Inflammatory macrophage treated with lipopolysaccharide for 4 hours (primary cell): ENCODE data around the gene C9orf85.
A peak's percentile ranks its signal among the peaks of the same experiment; 100 is the strongest.
"Not testable (repeated sequence)": the region's sequence is repeated elsewhere in the genome, so short reads cannot be mapped to it uniquely, and the experiment has no call there.

Experiments
- DNase-seq: peaks from one replicate; pipeline ENCODE4 v3.0.0-alpha.2; 2020

The C9orf85 gene, protein sequence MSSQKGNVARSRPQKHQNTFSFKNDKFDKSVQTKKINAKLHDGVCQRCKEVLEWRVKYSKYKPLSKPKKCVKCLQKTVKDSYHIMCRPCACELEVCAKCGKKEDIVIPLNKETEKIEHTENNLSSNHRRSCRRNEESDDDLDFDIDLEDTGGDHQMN

DNA sequence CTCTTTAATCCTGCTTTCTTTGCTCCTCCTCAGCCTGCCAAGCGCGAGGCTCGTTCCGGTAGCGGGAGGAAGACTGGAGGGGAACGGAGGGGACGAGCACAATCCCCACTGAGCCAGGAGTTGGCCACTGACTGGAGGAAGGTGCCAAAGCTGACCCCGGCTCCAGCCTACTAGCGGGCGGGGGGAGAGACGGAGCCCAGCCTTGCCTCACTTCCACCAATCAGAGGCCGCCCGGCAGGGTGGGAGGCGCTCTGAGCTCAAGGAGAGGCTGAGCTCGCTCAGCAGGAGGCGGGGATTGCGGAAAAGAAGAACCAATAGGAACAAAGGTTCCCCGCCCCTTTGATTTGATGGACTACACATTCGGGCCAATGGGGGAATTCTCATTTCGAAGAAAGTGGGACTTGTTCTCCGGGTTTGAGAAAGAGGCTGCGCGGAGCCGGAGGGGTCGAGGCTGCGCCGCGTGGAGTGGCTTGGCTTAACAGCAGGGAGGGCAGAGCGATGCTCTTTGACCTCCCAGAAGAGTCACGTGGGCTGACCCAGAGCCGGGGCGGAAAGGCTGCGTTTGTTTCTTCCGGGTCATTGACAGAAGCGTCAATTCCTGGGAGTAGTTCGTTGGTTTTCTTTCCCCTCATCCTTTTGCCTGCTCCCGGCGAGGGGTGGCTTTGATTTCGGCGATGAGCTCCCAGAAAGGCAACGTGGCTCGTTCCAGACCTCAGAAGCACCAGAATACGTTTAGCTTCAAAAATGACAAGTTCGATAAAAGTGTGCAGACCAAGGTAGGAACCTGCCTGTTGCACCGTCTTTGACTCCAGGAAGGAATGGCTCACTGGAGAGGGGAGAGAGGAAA, at the start of gene C9orf85, which contains the start of gene ABHD17B:
Gene C9orf85, plus strand, starts transcription at position 579 of the 847 bp plus-strand sequence. Its CDS starts 96 bp downstream, at position 675.
Gene ABHD17B, minus strand, starts transcription at position 133 of the 847 bp plus-strand sequence. CDS start 36,113 bp downstream, outside the sequence.
- DNase-seq, result peak; percentile 100

DNA sequence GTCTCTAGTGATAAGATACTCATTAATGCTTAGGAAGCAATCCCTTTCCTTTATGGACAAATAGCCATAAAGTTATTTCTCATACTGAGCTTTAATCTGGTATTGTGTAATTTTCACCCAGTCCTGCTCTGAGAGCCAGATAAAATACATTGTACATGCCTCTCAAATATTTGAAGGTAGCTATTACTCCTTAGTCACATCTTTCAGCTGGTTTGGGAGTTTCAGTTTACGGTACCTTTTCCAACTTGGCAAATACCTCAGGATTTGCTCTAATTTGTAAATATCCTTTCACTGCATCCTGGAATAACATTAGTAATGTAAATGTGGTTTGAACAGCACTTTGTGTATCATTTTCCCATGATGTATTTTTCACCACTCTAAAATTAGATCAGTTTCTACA, 47.8 kb upstream of the C9orf85 start:
- DNase-seq, result no peak

DNA sequence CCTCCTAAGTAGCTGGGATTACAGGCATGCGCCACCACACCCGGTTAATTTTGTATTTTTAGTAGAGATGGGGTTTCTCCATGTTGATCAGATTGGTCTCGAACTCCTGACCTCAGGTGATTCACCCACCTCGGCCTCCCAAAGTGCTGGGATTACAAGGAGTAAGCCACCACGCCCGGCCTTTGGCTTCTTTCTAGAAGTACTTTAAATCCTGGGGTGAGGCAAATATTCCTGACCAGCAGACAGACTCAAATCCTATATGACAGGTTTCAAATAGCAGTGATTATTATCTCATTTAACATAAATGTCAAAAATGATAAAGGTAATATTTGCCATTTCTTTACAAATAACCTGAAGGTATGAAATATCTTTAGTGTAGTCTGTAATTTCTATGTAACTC, 36.1 kb upstream of the C9orf85 start:
- no peak for DNase-seq

DNA sequence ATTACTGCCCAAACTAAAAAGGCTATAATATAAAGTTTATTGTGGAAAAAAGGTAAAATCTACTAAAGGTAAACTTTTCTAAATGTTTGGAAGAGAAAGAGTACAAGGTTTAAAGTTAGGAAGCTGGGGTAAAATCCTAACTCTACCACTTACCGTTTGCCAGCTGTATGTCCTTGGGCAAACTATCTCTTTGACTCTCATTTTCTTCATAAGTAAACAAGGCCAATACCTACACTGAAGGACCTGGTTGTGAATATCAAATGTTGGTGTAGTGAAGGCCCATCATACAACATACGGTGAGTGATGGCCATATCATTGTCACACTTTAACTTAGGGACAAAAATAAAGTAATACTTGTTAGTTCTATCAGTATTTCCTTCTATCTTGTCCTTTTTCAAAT, 35.3 kb upstream of the C9orf85 start:
- no peak for DNase-seq

DNA sequence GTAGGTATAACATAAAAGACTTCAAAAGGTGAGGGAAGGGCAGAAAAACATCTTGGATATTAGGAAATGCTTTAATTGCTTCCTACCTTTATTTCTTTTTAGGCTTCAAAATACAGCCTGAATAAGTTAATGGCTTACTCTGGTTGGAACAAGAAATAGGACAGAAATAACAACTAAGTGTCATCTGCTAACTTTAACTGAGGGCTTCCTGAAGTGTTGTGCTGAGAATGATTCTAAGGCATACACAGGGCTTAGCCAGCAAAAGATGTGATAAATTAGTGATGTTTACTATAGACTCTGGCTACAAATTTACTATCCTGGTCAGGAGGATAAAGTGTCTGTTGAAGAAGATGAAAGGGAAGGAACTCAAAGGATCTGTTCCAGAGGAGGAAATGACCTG, 34.6 kb upstream of the C9orf85 start:
- DNase-seq, result no peak

DNA sequence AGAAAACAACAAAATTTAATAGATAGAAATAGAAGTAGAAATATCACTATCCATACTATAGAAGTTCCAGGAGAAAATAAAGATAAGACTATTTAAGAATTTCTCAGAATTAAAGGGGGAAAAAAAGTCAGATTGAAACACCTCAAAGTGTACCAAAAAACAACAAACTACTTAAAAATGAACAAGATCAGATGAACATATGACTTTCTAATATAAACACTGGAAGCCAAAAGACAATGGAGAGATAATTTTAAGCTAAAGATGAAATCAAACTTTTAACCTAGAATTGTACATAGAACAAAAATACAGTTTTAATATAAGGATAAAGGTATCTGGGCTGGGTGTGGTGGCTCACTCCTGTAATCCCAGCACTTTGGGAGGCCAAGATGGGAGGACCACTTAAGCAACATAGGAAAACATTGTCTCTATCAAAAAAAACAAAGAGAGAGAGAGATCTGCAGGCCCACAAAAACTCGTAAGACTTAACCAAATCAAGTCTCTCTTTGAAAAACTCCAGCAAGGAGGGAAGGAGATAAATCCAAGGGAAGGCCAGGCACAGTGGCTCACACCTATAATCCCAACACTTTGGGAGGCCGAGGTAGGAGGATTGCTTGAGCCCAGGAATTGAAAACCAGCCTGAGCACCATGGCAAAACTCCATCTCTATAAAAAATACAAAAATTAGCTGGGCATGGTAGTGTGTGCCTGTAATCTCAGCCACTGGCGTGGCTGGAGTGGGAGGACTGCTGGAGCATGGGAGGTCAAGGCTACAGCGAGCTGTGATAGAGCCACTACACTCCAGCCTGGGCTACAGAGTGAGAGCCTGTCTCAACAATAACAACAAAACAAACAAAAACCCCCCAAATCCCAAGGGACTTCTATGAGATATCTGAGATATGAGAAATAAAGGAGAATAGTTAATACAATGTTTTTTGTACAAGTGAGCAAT, 32.8 kb upstream of the C9orf85 start:
- no peak for DNase-seq

DNA sequence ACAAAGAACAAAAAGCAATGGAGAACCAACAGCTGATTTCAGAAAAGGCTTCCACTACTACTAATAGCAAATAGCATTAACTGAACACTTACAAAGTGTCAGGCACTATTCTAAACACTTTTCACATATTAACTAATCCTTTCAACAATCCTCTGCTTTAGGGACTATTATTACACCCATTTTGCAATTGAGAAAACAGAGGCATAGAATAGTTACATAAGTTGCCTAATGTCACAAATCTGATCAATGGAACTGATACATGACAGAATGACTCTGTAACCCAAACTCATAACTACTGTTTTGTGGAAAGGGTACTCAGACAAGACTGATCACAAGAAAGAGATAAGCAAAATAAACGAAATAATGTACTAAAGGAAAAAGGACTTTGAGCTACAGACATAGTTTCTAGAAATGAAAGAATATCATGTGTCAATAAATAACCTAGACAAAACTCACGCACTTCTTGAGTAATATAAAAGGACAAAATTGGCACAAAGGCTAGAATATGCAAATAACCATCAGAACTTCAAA, 31.7 kb upstream of the C9orf85 start:
- no peak for DNase-seq

DNA sequence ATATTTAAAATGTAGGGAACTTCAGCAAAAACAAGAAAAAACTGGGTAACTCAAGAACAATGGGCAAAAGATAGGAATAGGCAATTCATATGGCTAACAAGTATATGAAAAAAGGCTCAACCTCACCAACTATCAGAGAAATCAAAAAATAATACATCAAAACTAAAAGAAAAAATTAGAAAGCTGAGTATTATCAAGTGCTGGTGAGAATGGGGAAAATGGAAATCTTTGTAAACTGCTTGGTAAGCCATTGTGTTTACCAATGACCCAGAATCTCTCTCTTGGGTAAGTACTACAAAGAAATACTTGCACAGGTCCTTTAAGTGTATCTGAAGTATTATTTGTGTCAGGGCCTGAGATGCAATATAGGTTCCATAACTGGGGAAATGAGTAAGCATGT, 27.4 kb upstream of the C9orf85 start:
- no peak for DNase-seq

DNA sequence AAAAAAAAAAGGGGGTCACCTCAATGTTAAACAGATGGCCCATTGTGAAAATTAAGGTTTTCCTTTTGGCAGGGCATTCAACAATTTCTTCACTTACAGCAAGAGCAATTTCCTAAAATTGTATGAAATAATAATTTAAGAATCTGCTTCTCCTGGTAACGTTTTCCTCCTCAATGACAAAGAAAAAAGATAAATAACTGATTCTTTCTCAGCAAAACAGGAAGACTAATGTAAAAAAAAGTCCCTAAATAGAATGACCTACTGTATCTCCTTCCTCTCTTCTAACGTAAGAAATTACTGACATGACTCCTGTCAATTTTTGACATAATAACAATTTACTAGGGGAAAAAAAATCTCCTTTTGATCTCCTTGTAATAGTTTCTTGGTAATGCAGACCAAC, 26.0 kb upstream of the C9orf85 start:
- DNase-seq, result peak; percentile 16

DNA sequence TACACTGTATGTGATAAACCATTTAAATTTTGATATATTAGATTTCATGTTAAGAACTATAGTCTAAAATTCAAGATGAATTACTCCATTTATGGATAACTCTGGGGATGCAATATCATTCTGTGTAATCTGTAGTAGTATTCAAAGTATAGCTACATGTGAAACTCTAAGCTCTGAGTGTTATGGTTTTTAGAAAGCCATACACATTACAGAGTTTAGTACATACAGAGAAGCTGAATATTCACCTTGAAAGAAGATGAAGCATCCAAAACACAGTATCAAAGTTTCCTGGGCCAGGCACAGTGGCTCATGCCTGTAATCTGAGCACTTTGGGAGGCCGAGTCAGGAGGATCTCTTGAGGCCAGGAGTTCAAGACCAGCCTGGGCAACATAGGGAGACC, 25.4 kb upstream of the C9orf85 start:
- no peak for DNase-seq

DNA sequence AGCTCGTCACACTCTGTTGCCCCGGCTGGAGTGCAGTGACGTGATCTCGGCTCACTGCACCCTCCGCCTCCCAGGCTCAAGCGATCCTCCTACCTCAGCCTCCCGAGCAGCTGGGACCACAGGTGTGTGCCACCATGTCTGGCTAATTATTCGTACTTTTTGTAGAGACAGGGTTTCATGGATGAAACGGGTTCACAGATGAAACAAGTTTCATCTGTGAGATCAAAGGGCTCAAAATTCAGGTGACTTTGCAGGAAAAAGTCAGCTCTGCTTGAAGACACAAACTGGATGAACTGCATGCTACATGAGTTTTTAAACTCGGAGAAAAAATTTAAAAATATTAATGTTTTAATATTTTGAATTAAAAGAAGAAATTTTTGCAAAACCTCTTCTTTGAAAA, 24.9 kb upstream of the C9orf85 start:
- DNase-seq, result no peak

DNA sequence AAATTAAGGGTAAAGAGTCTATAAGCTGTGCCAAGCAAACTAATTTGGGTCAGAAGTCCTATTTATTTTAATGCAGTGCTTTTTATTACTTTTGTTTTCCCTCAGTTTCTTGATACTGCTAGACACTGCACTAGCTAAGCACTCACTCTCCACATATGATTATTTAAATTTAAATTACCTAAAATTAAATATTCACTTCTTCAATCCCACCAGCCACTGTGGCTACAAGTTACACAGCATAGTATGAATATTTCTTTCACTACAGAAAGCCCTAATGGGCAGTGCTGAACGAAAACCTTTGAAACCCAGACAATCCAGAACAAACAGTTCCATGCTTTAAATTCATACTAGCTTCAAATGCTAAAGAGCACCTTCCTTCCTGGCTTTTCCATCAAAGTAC, 24.1 kb upstream of the C9orf85 start:
- DNase-seq, result no peak

DNA sequence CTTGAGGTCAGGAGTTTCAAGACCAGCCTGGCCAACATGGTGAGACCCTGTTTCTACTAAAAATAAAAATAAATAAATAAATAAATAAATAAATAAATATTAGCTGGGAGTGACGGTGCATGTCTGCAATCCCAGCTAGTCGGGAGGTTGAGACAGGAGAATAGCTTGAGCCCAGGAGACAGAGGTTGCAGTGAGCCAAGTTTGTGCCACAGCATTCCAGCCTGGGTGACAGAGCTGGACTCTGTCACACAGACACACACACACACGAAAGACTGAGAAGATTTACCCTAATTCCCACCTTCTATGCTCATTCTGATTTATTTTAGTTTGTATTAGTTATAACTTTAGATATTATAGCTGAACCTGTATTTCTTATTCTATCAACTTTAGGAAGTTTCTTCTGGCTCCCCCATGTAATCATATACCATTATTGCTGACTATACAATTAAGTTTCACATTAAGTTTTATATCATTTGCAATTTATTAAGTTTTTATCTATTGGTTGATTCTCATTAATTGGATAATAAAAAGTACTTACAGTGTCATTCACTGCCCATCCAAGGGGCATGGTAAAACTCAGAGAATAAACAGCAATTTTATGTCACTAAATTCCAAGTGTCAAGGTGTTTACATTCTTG, 21.3 kb upstream of the C9orf85 start:
- no peak for DNase-seq

DNA sequence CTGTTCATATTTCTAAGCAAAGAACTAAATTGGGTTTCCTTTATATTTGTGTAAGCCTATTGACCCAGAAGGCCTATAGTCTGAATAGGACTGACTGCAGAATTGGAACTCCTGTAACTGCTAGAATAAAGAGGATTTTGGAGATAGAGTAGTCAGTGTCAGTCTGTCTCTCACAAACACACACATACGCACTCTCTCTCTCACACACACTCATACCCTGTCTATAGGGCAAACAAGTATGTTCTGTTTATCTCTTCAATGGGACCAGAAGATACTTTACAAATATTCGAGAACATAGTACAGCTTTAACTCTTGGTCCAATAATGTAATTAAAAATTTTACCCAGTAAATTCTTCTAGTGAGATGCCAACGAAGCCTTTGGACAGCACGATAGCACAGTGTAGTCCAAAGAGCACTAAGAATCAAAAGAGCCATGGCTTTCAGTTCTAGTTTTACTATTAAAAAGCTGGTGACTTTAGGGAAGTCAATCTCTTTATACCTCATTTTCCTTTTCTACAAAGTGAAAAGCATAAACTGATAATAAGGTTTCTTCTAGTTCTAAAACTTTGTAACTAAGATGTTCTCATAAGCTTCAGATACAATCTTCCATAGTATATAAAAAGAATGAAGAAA, 19.8 kb upstream of the C9orf85 start:
- peak; percentile 40 for DNase-seq

DNA sequence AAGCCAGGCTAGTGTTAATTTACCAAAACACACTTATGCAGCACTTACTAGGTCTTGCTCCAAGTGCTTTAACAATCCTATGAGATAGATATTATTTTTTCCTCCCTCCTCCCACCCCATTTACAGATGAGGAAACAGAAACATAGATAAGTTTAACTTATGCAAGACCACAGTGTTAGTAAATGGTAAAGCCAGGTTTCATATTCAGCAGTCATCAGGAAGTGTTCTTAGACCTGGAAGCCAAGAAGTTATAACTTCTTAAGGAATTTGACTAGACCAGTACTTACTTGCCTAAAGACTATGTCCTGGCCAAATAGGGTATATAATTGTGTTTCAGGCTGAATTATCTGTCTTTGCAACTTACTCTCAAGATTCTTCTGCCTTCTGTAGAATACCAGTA, 16.3 kb upstream of the C9orf85 start:
- DNase-seq, result peak; percentile 69

DNA sequence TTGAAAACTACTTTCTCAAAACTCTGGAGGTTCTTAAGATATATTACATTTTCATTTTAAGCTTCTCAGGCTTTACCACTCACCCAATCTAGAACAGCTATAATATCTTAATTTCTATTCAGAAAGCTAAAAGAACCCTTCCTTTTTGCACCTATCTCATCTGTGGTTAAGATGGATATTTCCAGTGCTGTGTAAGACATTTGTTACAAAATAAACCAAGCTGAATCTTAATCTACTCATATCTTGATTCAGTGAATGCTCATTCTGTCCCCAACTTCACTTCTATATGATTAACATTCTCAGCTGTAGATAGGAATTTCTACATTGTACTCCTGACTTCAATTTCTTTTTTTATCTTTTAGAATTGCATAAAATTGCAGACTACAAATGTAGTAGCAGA, 15.5 kb upstream of the C9orf85 start:
- no peak for DNase-seq

DNA sequence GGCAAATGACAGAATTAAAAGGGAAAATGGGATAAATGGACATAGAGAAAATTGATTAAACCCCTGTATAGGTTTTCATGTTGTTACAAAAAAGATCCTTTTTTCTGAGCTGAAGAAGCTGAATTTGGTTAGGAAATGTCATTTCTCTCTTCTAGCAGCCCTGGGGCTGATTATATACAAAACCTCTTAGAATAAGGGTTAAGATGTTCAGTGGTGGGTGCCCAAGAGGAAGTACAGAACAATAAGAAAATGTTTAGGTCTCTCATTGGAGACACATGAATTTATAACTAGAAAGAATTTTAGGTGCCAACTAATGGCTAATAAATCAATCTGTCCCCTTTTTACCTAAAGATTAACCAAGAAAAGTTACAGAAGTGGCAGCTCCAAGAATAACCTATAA, 14.7 kb upstream of the C9orf85 start:
- DNase-seq, result no peak

DNA sequence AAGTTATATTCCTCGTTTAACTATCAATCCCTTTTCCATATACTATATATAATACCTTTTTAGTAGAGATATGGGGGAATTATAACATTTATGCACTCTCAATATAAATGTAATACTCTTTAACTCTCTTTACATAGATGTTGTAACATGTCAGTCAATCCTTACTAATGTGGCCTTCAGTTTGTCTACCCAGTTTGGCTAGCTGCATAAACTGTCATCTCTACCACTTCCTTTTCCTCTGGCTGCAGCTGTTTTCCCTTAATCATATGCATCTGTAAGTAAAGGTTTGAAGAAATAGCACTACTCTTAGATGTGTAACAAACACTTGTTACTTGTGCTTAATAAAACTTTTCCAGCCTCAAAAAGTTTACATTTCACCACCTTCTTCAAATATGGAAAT, 13.9 kb upstream of the C9orf85 start:
- DNase-seq, result peak; percentile 47

DNA sequence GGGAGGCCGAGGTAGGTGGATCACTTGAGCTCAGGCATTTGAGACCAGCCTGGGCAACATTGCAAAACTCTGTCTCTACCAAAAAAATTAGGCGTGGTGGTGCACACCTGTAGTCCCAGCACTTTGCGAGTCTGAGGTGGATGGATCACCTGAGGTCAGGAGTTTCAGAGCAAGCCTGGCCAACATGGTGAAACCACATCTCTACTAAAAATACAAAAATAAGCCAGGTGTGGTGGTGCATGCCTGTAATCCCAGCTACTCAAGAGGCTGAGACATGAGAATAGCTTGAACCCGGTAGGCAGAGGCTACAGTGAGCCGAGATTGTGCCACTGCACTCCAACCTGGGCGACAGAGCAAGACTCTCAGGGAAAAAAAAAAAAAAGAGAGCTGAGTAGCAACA, 12.7 kb upstream of the C9orf85 start:
- not testable (repeated sequence) for DNase-seq

DNA sequence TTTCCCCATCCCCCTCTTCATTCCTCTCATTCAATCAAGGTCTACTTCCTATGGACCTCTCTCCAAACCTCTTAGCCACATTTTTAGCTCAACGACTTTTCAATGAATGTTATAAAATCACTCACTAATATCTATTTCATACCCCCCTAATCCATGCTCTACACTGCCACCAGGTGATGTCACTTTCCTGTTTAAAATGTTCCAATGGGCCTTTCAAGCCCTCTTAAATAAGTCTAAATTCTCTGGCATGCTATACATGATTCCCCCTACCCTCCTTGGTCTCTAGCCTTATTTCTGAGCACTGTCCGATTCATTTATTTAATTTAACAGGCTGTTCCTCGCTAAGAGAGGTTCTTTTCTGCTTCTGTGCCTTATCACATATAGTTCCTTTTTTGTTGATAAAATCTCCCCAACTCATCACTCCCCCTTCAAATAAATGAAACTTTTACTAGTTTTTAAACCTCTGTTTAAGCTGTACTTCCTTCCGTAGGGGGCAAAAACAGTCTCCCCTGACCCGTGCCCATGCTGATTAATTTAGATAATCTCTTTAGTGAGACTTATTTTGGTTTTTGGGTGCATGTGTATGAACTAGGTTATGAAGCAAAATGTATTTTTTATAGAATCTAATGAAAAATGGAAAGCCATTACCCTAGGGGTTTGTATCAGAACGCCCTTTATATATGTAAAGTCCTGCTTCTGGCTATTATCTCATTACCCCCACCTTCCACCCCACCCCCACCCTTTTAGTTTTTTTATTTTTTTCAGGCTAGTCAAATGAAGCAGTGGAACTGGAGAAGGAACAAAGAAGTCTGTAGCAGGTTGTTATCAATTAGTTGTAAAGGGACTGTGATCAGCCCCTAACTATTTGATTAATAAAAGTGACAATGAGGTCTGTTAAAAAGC, 9.5 kb upstream of the C9orf85 start:
- no peak for DNase-seq

DNA sequence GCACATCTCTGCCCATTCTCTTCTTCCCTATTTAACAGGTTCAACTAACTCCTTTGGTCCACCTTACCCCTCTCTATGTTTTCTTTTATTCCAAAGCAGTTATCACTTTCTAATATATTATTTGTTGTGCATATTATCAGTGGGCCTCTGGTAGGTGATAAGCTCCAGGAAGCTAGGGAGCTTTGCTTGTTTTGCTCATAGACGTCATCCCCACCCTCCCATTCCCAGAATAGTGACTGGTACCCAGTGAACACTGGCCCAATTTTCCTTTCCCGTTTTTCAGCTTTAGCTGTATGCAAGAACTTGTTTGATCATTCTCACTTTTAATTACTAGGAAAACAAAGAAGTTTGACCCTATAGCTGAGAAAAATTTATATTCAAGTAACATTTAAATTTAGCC, 7.4 kb upstream of the C9orf85 start:
- no peak for DNase-seq
